OCI-LY1 (cell line): Measurements from ENCODE around the gene DAO.
"Not testable (repeated sequence)": the region's sequence is repeated elsewhere in the genome, so short reads cannot be mapped to it uniquely, and the experiment has no call there.

ENCODE experiments used
- H2AFZ ChIP-seq: fragments of 200-600 bp; sonication (generic), shearing (Covaris generic); 2 replicates; pipeline ENCODE4 v1.6.0; 2014; ENCODE audit warnings: antibody characterized with exemption, mild to moderate bottlenecking, low read length
- H3F3A ChIP-seq: fragments of 200-600 bp; sonication (generic), shearing (Covaris generic); 2 replicates; pipeline ENCODE4 v1.6.0; 2014; ENCODE audit warnings: mild to moderate bottlenecking, antibody characterized with exemption, low read length, moderate library complexity; ENCODE audit not compliant: insufficient read depth
- H3K27ac ChIP-seq: fragments of 200-600 bp; sonication (generic); 2 replicates; pipeline ENCODE4 v1.5.1; 2014; ENCODE audit warnings: low read length, mixed run types, mild to moderate bottlenecking, low read depth; ENCODE audit not compliant: poor library complexity, severe bottlenecking
- H3K27me3 ChIP-seq: fragments of 200-600 bp; sonication (generic); 2 replicates; pipeline ENCODE4 v1.6.0; 2014; ENCODE audit warnings: antibody characterized with exemption, mild to moderate bottlenecking, low read length, moderate library complexity; ENCODE audit not compliant: insufficient read depth
- H3K36me3 ChIP-seq: fragments of 200-600 bp; sonication (generic); 2 replicates; pipeline ENCODE4 v1.6.1; 2014; ENCODE audit warnings: mild to moderate bottlenecking, antibody characterized with exemption, low read length, moderate library complexity, mixed read lengths; ENCODE audit not compliant: insufficient read depth
- H3K4me1 ChIP-seq: fragments of 200-600 bp; sonication (generic); 2 replicates; pipeline ENCODE4 v1.5.1; 2014; ENCODE audit warnings: mild to moderate bottlenecking, low read length, moderate library complexity; ENCODE audit not compliant: insufficient read depth, severe bottlenecking
- H3K4me2 ChIP-seq: fragments of 200-600 bp; sonication (generic), shearing (Covaris generic); 2 replicates; pipeline ENCODE4 v1.6.1; 2014; ENCODE audit warnings: low read length
- H3K4me3 ChIP-seq: fragments of 200-600 bp; sonication (generic); 2 replicates; pipeline ENCODE4 v1.5.1; 2014; ENCODE audit warnings: low read length, low read depth, mild to moderate bottlenecking, mixed read lengths; ENCODE audit not compliant: poor library complexity, severe bottlenecking
- H3K79me2 ChIP-seq: fragments of 200-600 bp; shearing (Covaris generic); 2 replicates; pipeline ENCODE4 v1.6.1; 2016; ENCODE audit warnings: mixed run types, low read length, mixed read lengths; ENCODE audit not compliant: insufficient read depth
- H3K9ac ChIP-seq: fragments of 200-600 bp; sonication (generic), shearing (Covaris generic); 2 replicates; pipeline ENCODE4 v1.6.1; 2014; ENCODE audit warnings: mild to moderate bottlenecking, low read length, mixed read lengths
- H3K9me2 ChIP-seq: fragments of 200-600 bp; sonication (generic), shearing (Covaris generic); 2 replicates; pipeline ENCODE4 v1.6.1; 2014; ENCODE audit warnings: low read depth, mild to moderate bottlenecking, low read length, mixed read lengths
- H3K9me3 ChIP-seq: fragments of 200-600 bp; shearing (Covaris generic); 2 replicates; pipeline ENCODE4 v1.6.1; 2014; ENCODE audit warnings: low read length, mixed read lengths
- H4K20me1 ChIP-seq: fragments of 200-600 bp; sonication (generic), shearing (Covaris generic); 2 replicates; pipeline ENCODE4 v1.6.0; 2016; ENCODE audit warnings: mild to moderate bottlenecking, low read length; ENCODE audit not compliant: insufficient read depth
- EZH2 ChIP-seq: fragments of 200-600 bp; sonication (generic), shearing (Covaris generic); IDR thresholded peaks from 2 replicates; pipeline ENCODE4 v1.8.0; 2017; ENCODE audit warnings: borderline replicate concordance, mixed run types, mild to moderate bottlenecking, antibody characterized with exemption, low read length, moderate library complexity, mixed read lengths
- TF ChIP-seq, protein P1 (sequence below): fragments of 200-600 bp; sonication (generic), shearing (Covaris generic); IDR thresholded peaks from 2 replicates; pipeline ENCODE4 v1.5.1; 2017; ENCODE audit warnings: mild to moderate bottlenecking, antibody characterized with exemption, low read length, moderate library complexity, mixed read lengths

Gene DAO

DNA sequence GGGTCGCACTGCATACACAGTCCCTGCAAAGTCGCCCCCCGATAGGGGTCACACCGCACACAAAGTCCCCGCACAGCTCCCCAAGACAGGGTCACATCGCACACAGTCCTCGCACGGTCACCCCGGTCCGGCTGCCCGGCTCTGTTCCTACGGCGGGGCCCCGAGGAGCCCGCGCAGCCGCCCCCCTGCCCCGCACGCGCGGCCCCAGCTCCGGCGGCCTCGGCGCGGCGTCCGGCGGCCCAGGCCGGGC is 22.8 kb upstream of the DAO start:
- Histone ChIP-seq H3K4me3 (peak overlapping the region; percentile 95), H3K4me2 (peak overlapping the region; percentile 95), H3K9me2 (no peaks in the 10 kb centered on the region), H3K79me2 (0 out of 2 replicates have a peak, but pooled peaks cover 3% of the 10 kb centered on the region), H3K27me3 (no peaks in the 10 kb centered on the region), H2AFZ (no peak overlapping the region), H3K9me3 (no peaks in the 10 kb centered on the region), H3K36me3 (no peaks in the 10 kb centered on the region; the same call in 1 of the 2 replicates), H3K9ac (peak overlapping the region; percentile 92), H4K20me1 (no peaks in the 10 kb centered on the region), H3K4me1 (peaks cover 16% of the 10 kb centered on the region), H3K27ac (peak overlapping the region; percentile 44), H3F3A (no peaks in the 10 kb centered on the region)
- TF ChIP-seq, protein P1, sequence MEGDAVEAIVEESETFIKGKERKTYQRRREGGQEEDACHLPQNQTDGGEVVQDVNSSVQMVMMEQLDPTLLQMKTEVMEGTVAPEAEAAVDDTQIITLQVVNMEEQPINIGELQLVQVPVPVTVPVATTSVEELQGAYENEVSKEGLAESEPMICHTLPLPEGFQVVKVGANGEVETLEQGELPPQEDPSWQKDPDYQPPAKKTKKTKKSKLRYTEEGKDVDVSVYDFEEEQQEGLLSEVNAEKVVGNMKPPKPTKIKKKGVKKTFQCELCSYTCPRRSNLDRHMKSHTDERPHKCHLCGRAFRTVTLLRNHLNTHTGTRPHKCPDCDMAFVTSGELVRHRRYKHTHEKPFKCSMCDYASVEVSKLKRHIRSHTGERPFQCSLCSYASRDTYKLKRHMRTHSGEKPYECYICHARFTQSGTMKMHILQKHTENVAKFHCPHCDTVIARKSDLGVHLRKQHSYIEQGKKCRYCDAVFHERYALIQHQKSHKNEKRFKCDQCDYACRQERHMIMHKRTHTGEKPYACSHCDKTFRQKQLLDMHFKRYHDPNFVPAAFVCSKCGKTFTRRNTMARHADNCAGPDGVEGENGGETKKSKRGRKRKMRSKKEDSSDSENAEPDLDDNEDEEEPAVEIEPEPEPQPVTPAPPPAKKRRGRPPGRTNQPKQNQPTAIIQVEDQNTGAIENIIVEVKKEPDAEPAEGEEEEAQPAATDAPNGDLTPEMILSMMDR, result no peak
- no peak for TF ChIP-seq EZH2

DNA sequence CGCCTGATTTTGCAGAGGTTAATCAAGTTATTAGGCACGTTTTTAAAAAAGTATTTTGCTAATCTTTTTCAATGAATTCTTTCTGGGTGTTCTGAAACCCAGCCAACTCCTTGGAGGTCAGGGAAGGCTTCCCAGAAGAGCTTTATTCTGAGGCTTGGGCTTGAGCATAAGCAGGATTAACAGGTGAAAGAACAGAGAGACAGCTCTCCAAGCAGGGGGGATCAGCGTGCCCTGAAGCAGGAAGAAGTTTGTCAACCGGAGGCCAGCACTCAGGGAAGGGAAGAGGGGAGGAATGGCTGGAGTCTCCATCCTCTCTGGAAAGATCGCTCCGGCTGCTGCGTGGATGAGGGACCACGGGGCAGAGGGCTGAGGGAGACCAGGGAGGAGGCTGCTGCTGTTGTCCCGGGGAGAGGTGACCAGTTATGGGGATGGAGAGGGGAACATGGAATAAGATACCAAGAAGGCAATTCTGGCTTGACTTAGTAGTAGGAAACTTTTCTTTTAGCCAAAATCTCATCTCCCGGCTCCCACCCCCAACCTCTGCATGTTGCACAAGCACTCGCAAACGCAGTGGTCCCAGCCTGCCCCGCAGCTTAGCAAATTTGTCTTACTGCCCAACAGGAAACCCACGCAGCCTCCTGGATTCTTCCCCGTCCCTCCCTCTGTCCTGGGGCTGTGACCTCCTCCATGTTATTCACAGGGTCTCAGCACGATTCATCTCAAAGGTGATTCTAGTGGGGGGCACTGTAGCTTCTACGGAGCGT is 21.4 kb upstream of the DAO start:
- Histone ChIP-seq H3F3A (no peaks in the 10 kb centered on the region), H3K36me3 (no peaks in the 10 kb centered on the region; the same call in 1 of the 2 replicates), H4K20me1 (no peaks in the 10 kb centered on the region), H2AFZ (no peak overlapping the region), H3K4me1 (peaks cover 16% of the 10 kb centered on the region), H3K4me2 (peak overlapping the region; percentile 45), H3K79me2 (0 out of 2 replicates have a peak, but pooled peaks cover 3% of the 10 kb centered on the region), H3K9me2 (no peaks in the 10 kb centered on the region), H3K27me3 (no peaks in the 10 kb centered on the region), H3K27ac (no peak overlapping the region), H3K9ac (peak overlapping the region; percentile 57; the same call in 1 of the 2 replicates), H3K4me3 (peak overlapping the region; percentile 64), H3K9me3 (no peaks in the 10 kb centered on the region)
- TF ChIP-seq, protein P1, result no peak
- no peak for TF ChIP-seq EZH2

DNA sequence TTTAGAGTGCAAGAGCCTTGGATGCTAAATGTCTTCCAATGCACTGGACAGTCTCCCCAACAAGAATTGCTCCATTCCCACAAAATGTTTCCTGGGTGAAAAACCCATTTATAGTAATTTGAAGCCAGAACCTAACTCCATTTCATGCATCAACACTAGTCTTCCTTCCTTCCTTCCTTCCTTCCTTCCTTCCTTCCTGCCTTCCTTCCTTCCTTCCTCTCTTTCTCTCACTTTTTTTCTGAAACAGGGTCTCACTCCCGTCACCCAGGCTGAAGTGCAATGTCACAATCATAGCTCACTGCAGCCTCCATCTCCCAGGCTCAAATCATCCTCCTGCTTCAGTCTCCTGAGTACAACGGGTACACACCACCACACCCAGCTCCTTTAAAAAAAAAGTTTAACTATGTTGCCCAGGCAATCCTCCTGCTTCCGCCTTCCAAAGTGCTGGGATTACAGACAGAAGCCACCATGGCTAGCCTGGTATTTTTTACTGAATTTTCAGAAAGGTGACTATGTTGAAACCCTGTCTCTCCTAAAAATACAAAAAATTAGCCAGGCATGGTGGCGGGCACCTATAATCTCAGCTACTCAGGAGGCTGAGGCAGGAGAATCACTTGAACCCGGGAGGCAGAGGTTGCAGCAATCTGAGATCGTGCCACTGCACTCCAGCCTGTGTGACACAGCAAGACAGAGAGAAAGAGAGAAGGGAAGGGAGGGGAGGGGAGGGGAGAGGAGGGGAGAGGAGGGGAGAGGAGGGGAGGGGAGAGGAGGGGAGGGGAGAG is 20.6 kb upstream of the DAO start:
- not testable (repeated sequence) for H3K36me3 ChIP-seq, H2AFZ ChIP-seq, H3K9me2 ChIP-seq, H3K27ac ChIP-seq, H3K27me3 ChIP-seq, H4K20me1 ChIP-seq, H3K79me2 ChIP-seq, H3K4me3 ChIP-seq, H3K9ac ChIP-seq, H3F3A ChIP-seq, H3K9me3 ChIP-seq, H3K4me2 ChIP-seq
- peaks cover 16% of the 10 kb centered on the region for H3K4me1 ChIP-seq
